HCT116 (cell line): ENCODE measurements around the gene TMED10. TPM values are rescaled to one million over a fixed set of nuclear protein-coding genes. Genes with fewer than 3 reads are reported as not detected.

Experiments
- ATAC-seq: fragments of 200-7000 bp; cut with Tn5 transposase; 2 replicates; pipeline ENCODE4 v1.9.1; 2020; ENCODE audit warnings: mild to moderate bottlenecking, moderate library complexity
- BruUV-seq: library from RNA; stranded (reverse); fragments of 400-500 nt; replicated peaks from 2 replicates; lab custom pipeline; 2021; lab: Mats Ljungman, UMichigan
- CTCF ChIA-PET: fragments of 300-600 bp; sonication (Branson Sonifier 250); formaldehyde crosslinking; loops from one replicate; lab custom pipeline; 2021; ENCODE audit warnings: antibody characterized with exemption; lab: Charles Lee
- POLR2A ChIA-PET: fragments of 300-600, 350-600 bp; sonication (Branson Sonifier 250); formaldehyde crosslinking; loops from one replicate; lab custom pipeline; 2021; ENCODE audit warnings: antibody characterized with exemption; lab: Charles Lee
- RAD21 ChIA-PET, 2 experiments: fragments of 300-600 bp; sonication (Branson Sonifier 250); formaldehyde crosslinking; loops; one replicate each; lab custom pipeline; 2023; ENCODE audit warnings: low total read pairs in 2 of 2; ENCODE audit not compliant: uncharacterized antibody in 2 of 2, unreplicated experiment in 2 of 2, low non-redundant PET in 1 of 2; lab: Charles Lee
- DNase-seq: peaks from one replicate; pipeline ENCODE4 v3.0.0-alpha.2; 2010; ENCODE audit warnings: low read depth, low spot score
- H2AFZ ChIP-seq: fragments of 200-600 bp; shearing (Covaris generic), sonication (generic); 2 replicates; pipeline ENCODE4 v1.6.1; 2017; ENCODE audit warnings: low read depth, mixed run types, mixed read lengths, antibody characterized with exemption, low read length; ENCODE audit not compliant: poor library complexity, severe bottlenecking
- H3K27ac ChIP-seq: 2 replicates; pipeline ENCODE4 v1.5.1; 2012; ENCODE audit warnings: low read depth, low read length
- H3K27me3 ChIP-seq: fragments of 200-600 bp; sonication (generic); 2 replicates; pipeline ENCODE4 v1.6.1; 2016; ENCODE audit warnings: mixed run types, low read length, mixed read lengths; ENCODE audit not compliant: insufficient read depth
- H3K36me3 ChIP-seq, 2 experiments: fragments of 200-500 bp in 1 of 2; fragments of 200-600 bp in 1 of 2; sonication (Bioruptor generic) in 1 of 2; sonication (generic) in 1 of 2; 2 replicates each; pipeline versions ENCODE4 v1.5.1 to v1.6.1; 2014 to 2016; ENCODE audit warnings: low read length in 2 of 2, inconsistent platforms in 1 of 2, mixed read lengths in 1 of 2, mixed run types in 1 of 2; ENCODE audit not compliant: insufficient read depth in 2 of 2, control insufficient read depth in 1 of 2
- H3K4me1 ChIP-seq, 2 experiments: fragments of 200-600 bp in 1 of 2; sonication (generic) in 1 of 2; 2 replicates each; pipeline versions ENCODE4 v1.5.1 to v1.6.1; 2012 to 2017; ENCODE audit warnings: low read length in 2 of 2, inconsistent platforms in 1 of 2, mild to moderate bottlenecking in 1 of 2, mixed read lengths in 1 of 2, mixed run types in 1 of 2, moderate library complexity in 1 of 2; ENCODE audit not compliant: insufficient read depth in 2 of 2, control insufficient read depth in 1 of 2
- H3K4me2 ChIP-seq: fragments of 200-600 bp; sonication (generic); 2 replicates; pipeline ENCODE4 v1.6.1; 2017; ENCODE audit warnings: mixed run types, low read length, mixed read lengths
- H3K4me3 ChIP-seq, 2 experiments: fragments of 200-600 bp in 1 of 2; sonication (generic) in 1 of 2; replicated peaks in 1 of 2; 2 replicates each; pipeline ENCODE4 v1.5.1; 2011 to 2016; ENCODE audit warnings: low read length in 2 of 2, control low read depth in 1 of 2, low read depth in 1 of 2, mild to moderate bottlenecking in 1 of 2, mixed read lengths in 1 of 2, mixed run types in 1 of 2
- H3K79me2 ChIP-seq: fragments of 200-600 bp; sonication (generic); 2 replicates; pipeline ENCODE4 v1.6.1; 2017; ENCODE audit warnings: mild to moderate bottlenecking, mixed run types, low read length, moderate library complexity, mixed read lengths; ENCODE audit not compliant: insufficient read depth
- H3K9ac ChIP-seq: fragments of 200-600 bp; sonication (generic); 2 replicates; pipeline ENCODE4 v1.6.1; 2016; ENCODE audit warnings: low read length, mixed read lengths
- H3K9me2 ChIP-seq: fragments of 200-600 bp; sonication (generic), shearing (Covaris generic); 2 replicates; pipeline ENCODE4 v1.6.1; 2017; ENCODE audit warnings: mixed run types, mild to moderate bottlenecking, moderate library complexity; ENCODE audit not compliant: insufficient read depth
- H3K9me3 ChIP-seq, 2 experiments: fragments of 200-500 bp in 1 of 2; fragments of 200-600 bp in 1 of 2; sonication (Bioruptor generic) in 1 of 2; sonication (generic) in 1 of 2; 2 replicates each; pipeline ENCODE4 v1.6.1; 2014 to 2017; ENCODE audit warnings: low read length in 2 of 2, mixed read lengths in 2 of 2, inconsistent platforms in 1 of 2, low read depth in 1 of 2, mild to moderate bottlenecking in 1 of 2, mixed run types in 1 of 2, moderate library complexity in 1 of 2; ENCODE audit not compliant: control insufficient read depth in 1 of 2, insufficient read depth in 1 of 2
- H4K20me1 ChIP-seq: fragments of 200-600 bp; sonication (generic), shearing (Covaris generic); 2 replicates; pipeline ENCODE4 v1.6.1; 2017; ENCODE audit warnings: mixed run types, mild to moderate bottlenecking, moderate library complexity; ENCODE audit not compliant: insufficient read depth
- CEBPB ChIP-seq: IDR thresholded peaks from 2 replicates; pipeline ENCODE4 v1.6.1; 2012; ENCODE audit warnings: low read depth
- CTCF ChIP-seq, 3 experiments: fragments of 200-600 bp in 1 of 3; sonication (generic) in 1 of 3; IDR thresholded peaks in 2 of 3; conservative IDR thresholded peaks in 1 of 3; 2 replicates each; pipeline ENCODE4 v1.5.1; 2012 to 2017; ENCODE audit warnings: low read depth in 2 of 3, low read length in 2 of 3, antibody characterized with exemption in 1 of 3, borderline replicate concordance in 1 of 3, control low read depth in 1 of 3, mild to moderate bottlenecking in 1 of 3, mixed read lengths in 1 of 3, mixed run types in 1 of 3, moderate library complexity in 1 of 3; ENCODE audit not compliant: insufficient read depth in 1 of 3
- EGR1 ChIP-seq: IDR thresholded peaks from 2 replicates; pipeline ENCODE4 v1.6.1; 2012; ENCODE audit warnings: low read depth
- EZH2 ChIP-seq: fragments of 200-600 bp; sonication (generic); IDR thresholded peaks from 2 replicates; pipeline ENCODE4 v1.6.1; 2017; ENCODE audit warnings: antibody characterized with exemption, mixed run types
- EZH2phosphoT487 ChIP-seq: fragments of 200-600 bp; IDR thresholded peaks from 2 replicates; pipeline ENCODE4 v1.6.1; 2018; ENCODE audit warnings: antibody characterized with exemption, borderline replicate concordance
- FOSL1 ChIP-seq: IDR thresholded peaks from 2 replicates; pipeline ENCODE4 v1.6.1; 2012; ENCODE audit warnings: low read depth
- REST ChIP-seq: IDR thresholded peaks from 2 replicates; pipeline ENCODE4 v1.6.1; 2012; ENCODE audit warnings: low read depth
- YY1 ChIP-seq: IDR thresholded peaks from 2 replicates; pipeline ENCODE4 v1.6.1; 2011; ENCODE audit warnings: low read length, low read depth, moderate library complexity, mild to moderate bottlenecking; ENCODE audit not compliant: insufficient replicate concordance; ENCODE audit errors: extremely low read depth
- intact Hi-C: fragments of 100-400 bp; cut with micrococcal nuclease; formaldehyde crosslinking; loops from 2 replicates; pipeline ENCODE4 v1.10.0; 2022
- total RNA-seq: library from RNA; stranded (reverse); gene quantifications from one replicate; pipeline ENCODE4 v1.2.1, GENCODE V29; 2021; ENCODE audit not compliant: unreplicated experiment

TMED10 gene
- total RNA-seq, 1 experiment from 2014 or later: 303 TPM

- H3K9ac ChIP-seq: no peak overlapping the region
- TF ChIP-seq EZH2 (no peak), EZH2phosphoT487 (no peak), CEBPB (no peak), REST (no peak), CTCF (IDR thresholded peaks at IDR 0.05 in 2 of 3, conservative IDR thresholded peaks at IDR 0.05 in 1 of 3; ENCODE audit: borderline replicate concordance in 1 of 3, insufficient read depth in 1 of 3, low read depth in 2 of 3, low read length in 2 of 3) (no peak), EGR1 (no peak), YY1 (no peak), FOSL1 (no peak)
- 0 out of 2 replicates have a peak, but pooled peaks cover 4% of the 10 kb centered on the region for H4K20me1 ChIP-seq
- peaks cover 0 to 4% of the 10 kb centered on the region in 2 experiments; a peak in 1 of 4 replicates for H3K4me1 ChIP-seq
- ChIA-PET POLR2A (no interaction called here), RAD21 (no interaction called here), CTCF (no interaction called here)
- intact Hi-C loops: no loop called here
- H2AFZ ChIP-seq: no peak overlapping the region
- H3K4me3 ChIP-seq: no peak overlapping the region
- peaks cover 97% of the 10 kb centered on the region for H3K79me2 ChIP-seq
- DNase-seq (no peak), ATAC-seq (no peak)
- no peaks in the 10 kb centered on the region for H3K9me3 ChIP-seq
- no peaks in the 10 kb centered on the region for H3K27me3 ChIP-seq
- no peaks in the 10 kb centered on the region for H3K36me3 ChIP-seq
- no TSS peak for BruUV-seq
- no peak overlapping the region for H3K4me2 ChIP-seq
- H3K27ac ChIP-seq: no peak overlapping the region
- H3K9me2 ChIP-seq: no peaks in the 10 kb centered on the region
Measured at GRCh38 chr14:75168586-75169335, 7.7 kb downstream of the TMED10 start.
